KMS-11 (cell line): ENCODE measurements around the gene PTPN14.

Experiments
- H2AFZ ChIP-seq: fragments of 200-600 bp; sonication (generic); 2 replicates; pipeline ENCODE4 v1.6.1; 2016; ENCODE audit warnings: antibody characterized with exemption, mixed run types, low read depth
- H3K27ac ChIP-seq: fragments of 200-600 bp; sonication (generic); 2 replicates; pipeline ENCODE4 v1.6.1; 2016; ENCODE audit warnings: mild to moderate bottlenecking, mixed run types
- H3K27me3 ChIP-seq: fragments of 200-600 bp; sonication (generic); 2 replicates; pipeline ENCODE4 v1.6.1; 2017; ENCODE audit warnings: mild to moderate bottlenecking, low read depth, mixed run types, moderate library complexity; ENCODE audit not compliant: insufficient read depth
- H3K36me3 ChIP-seq: fragments of 200-600 bp; sonication (generic); 2 replicates; pipeline ENCODE4 v1.6.1; 2017; ENCODE audit warnings: mild to moderate bottlenecking, mixed run types; ENCODE audit not compliant: insufficient read depth
- H3K4me1 ChIP-seq: fragments of 200-600 bp; sonication (generic); 2 replicates; pipeline ENCODE4 v1.6.1; 2016; ENCODE audit warnings: mild to moderate bottlenecking, low read depth, mixed run types; ENCODE audit not compliant: poor library complexity, severe bottlenecking
- H3K4me2 ChIP-seq: fragments of 200-600 bp; sonication (generic); 2 replicates; pipeline ENCODE4 v1.7.0; 2016; ENCODE audit warnings: mild to moderate bottlenecking, mixed run types
- H3K4me3 ChIP-seq: fragments of 200-600 bp; sonication (generic); IDR thresholded peaks from 2 replicates; pipeline ENCODE4 v1.6.1; 2017; ENCODE audit warnings: low read depth, low read length, mixed read lengths; ENCODE audit not compliant: insufficient read depth
- H3K79me2 ChIP-seq: fragments of 200-600 bp; sonication (generic); 2 replicates; pipeline ENCODE4 v1.6.1; 2016; ENCODE audit warnings: low read depth, mixed run types; ENCODE audit not compliant: insufficient read depth
- H3K9ac ChIP-seq: fragments of 200-600 bp; sonication (generic); 2 replicates; pipeline ENCODE4 v1.6.1; 2016; ENCODE audit warnings: mild to moderate bottlenecking, mixed run types
- H4K20me1 ChIP-seq: fragments of 200-600 bp; sonication (generic); 2 replicates; pipeline ENCODE4 v1.6.1; 2016; ENCODE audit warnings: mild to moderate bottlenecking, mixed run types; ENCODE audit not compliant: insufficient read depth
- TF ChIP-seq, protein P1 (sequence below): fragments of 200-600 bp; sonication (generic); conservative IDR thresholded peaks from 2 replicates; pipeline ENCODE4 v1.6.1; 2017; ENCODE audit warnings: low read depth, mild to moderate bottlenecking, antibody characterized with exemption, low read length, moderate library complexity, mixed read lengths

PTPN14 gene

DNA sequence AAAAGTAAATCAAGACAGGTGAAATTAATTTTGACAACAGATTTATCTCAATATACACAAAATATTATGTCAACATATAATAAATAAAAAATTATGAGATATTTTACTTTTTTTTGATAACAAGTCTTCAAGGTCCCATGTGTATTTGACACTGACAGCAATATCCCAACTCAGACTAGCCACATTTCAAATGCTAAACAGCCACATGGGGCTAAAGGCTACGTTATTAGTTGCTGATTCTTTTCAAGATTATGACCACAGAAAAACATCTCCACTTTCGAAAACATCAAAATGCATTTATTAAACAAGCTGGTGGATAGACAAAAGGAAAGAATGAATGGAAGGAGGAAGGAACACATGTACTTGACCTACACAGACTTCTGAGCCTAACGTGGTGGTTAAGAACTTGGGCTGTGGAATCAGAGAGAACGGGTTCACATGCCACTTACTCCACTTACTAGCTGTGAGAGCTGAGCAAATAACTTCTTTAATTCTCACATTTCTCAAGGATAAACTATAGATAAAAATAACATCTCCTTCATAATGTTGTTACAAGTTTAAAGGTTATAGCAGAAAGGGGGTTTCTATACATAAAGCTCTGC, 13.4 kb downstream of the PTPN14 start:
- Histone ChIP-seq H3K4me2 (no peak overlapping the region), H3K27ac (no peak overlapping the region), H3K36me3 (no peaks in the 10 kb centered on the region), H3K4me1 (no peaks in the 10 kb centered on the region), H2AFZ (no peak overlapping the region), H3K79me2 (no peaks in the 10 kb centered on the region), H3K9ac (no peak overlapping the region), H4K20me1 (no peaks in the 10 kb centered on the region), H3K27me3 (no peaks in the 10 kb centered on the region), H3K4me3 (no peak overlapping the region)
- TF ChIP-seq, protein P1, sequence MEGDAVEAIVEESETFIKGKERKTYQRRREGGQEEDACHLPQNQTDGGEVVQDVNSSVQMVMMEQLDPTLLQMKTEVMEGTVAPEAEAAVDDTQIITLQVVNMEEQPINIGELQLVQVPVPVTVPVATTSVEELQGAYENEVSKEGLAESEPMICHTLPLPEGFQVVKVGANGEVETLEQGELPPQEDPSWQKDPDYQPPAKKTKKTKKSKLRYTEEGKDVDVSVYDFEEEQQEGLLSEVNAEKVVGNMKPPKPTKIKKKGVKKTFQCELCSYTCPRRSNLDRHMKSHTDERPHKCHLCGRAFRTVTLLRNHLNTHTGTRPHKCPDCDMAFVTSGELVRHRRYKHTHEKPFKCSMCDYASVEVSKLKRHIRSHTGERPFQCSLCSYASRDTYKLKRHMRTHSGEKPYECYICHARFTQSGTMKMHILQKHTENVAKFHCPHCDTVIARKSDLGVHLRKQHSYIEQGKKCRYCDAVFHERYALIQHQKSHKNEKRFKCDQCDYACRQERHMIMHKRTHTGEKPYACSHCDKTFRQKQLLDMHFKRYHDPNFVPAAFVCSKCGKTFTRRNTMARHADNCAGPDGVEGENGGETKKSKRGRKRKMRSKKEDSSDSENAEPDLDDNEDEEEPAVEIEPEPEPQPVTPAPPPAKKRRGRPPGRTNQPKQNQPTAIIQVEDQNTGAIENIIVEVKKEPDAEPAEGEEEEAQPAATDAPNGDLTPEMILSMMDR, result no peak

DNA sequence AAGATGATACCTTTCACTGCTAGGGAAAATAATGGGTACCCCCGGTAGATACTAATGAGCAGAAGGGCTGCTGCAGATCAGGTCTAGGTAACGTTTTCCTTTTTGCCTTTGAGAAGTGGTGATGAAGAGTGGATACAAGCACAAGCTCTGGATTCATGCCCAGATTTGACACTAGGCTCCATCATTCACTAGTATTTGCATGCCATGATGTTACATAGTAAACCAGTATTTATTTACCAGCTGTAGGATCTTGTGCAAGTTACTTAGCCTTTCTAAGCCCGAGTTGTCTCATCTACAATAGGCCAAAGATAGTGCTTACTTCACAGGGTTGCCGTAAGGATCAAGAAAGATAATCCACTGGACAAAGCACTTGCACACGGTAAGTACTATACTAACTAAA, 14.2 kb downstream of the PTPN14 start:
- Histone ChIP-seq H3K79me2 (no peaks in the 10 kb centered on the region), H3K4me1 (no peaks in the 10 kb centered on the region), H3K27ac (no peak overlapping the region), H2AFZ (no peak overlapping the region), H3K4me2 (no peak overlapping the region), H3K4me3 (no peak overlapping the region), H3K9ac (no peak overlapping the region), H3K27me3 (no peaks in the 10 kb centered on the region), H4K20me1 (no peaks in the 10 kb centered on the region), H3K36me3 (no peaks in the 10 kb centered on the region)
- TF ChIP-seq, protein P1, result no peak

DNA sequence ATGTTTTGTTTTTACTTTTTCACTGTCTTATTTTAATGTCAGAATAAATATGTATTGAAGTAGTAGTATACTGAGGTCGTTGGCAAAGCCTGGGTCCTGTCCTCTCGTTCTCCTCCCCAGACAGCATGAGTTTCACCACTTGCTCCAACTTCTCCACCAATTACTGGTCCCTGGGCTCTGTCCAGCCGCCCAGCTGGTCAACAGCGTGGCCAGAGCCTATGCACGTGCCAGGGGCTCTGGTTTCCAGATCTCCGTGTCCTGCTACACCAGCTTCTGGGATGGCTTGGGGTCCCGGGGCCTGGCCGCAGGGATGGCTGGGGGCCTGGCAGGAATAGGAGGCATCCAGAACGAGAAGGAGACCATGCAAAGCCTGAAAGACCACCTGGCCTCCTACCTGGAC, 19.3 kb downstream of the PTPN14 start:
- Histone ChIP-seq H3K4me1 (no peaks in the 10 kb centered on the region), H3K36me3 (no peaks in the 10 kb centered on the region), H3K79me2 (no peaks in the 10 kb centered on the region), H2AFZ (no peak overlapping the region), H3K4me2 (no peak overlapping the region), H3K27me3 (no peaks in the 10 kb centered on the region), H3K4me3 (no peak overlapping the region), H3K9ac (no peak overlapping the region), H4K20me1 (no peaks in the 10 kb centered on the region), H3K27ac (no peak overlapping the region)
- TF ChIP-seq, protein P1, result no peak

DNA sequence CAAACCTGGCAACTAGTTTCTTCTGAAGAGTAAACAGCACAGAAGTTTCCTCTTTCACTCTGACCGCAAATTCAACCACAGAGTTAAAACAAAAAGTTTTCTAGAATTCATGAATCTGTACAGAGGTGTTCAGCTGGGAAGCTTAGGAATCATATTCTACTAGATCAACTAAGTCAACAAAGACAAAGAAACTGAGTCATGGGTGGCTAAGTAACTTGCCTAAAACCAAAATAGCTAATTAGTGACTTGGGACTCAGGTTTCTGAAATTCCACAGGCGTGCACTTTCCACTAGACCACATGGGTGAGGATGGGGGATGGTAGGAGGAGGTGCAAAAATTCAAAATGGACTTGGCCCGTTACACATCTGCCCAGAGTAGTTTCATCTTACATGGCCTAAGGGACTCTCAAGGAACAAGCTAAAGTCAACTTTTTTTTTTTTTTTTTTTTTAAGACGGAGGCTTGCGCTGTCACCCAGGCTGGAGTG, 25.8 kb downstream of the PTPN14 start:
- TF ChIP-seq, protein P1, result no peak
- peak overlapping the region; percentile 41 for H3K9ac ChIP-seq
- no peaks in the 10 kb centered on the region for H3K27me3 ChIP-seq
- H3K27ac ChIP-seq, result peak overlapping the region; percentile 67
- peak overlapping the region; percentile 83 for H3K4me3 ChIP-seq
- H3K4me2 ChIP-seq, result peak overlapping the region; percentile 73
- H3K36me3 ChIP-seq, result no peaks in the 10 kb centered on the region
- peak overlapping the region; percentile 38 for H2AFZ ChIP-seq
- H3K79me2 ChIP-seq, result no peaks in the 10 kb centered on the region
- peaks cover 30% of the 10 kb centered on the region for H3K4me1 ChIP-seq
- H4K20me1 ChIP-seq, result no peaks in the 10 kb centered on the region
